ENCODE results near the gene QPCT. TPM values are rescaled to one million over a fixed set of nuclear protein-coding genes. Genes with fewer than 3 reads are reported as not detected.

Gene QPCT
- total and polyA plus RNA-seq, 2 experiments from 2014 or later = 13.2 TPM

DNA sequence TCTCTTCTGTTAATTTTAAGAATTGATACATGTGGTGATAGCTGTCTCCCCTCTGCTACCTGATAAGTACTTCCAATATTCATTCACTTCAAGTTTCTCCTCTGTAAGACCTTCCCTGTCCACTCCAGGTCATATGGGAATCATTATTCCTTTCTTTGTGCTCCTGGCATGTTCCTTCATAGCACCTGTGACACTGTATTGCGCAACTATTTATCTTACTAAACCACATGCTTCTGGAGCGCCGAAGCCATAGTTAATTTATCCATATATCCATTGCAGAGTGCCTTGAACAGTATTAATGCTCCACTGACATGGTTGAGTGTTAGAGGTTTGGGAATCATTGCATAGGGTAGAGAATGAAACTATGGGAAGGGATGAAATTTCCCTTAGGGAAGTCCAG, 11.9 kb upstream of the QPCT start:
- Histone ChIP-seq H3K79me2 (replicated peaks; ENCODE audit: insufficient read depth) (no peaks in the 10 kb centered on the region), H4K20me1 (replicated peaks; ENCODE audit: insufficient read depth) (no peaks in the 10 kb centered on the region), H3K4me2 (no peak overlapping the region), H3K4me3 (no peak overlapping the region), H3K4me1 (ENCODE audit: insufficient read depth) (no peaks in the 10 kb centered on the region), H3K36me3 (ENCODE audit: insufficient read depth) (no peaks in the 10 kb centered on the region), H2AFZ (no peak overlapping the region; the same call in 1 of the 2 replicates), H3K9me2 (ENCODE audit: insufficient read depth) (peaks cover 4% of the 10 kb centered on the region; the same call in 1 of the 2 replicates), H3F3A (replicated peaks; ENCODE audit: low read depth) (no peaks in the 10 kb centered on the region), H3K27me3 (ENCODE audit: insufficient read depth) (no peaks in the 10 kb centered on the region), H3K27ac (ENCODE audit: low read depth) (no peak overlapping the region)
- DNase-seq (ENCODE audit: low spot score) = no peak
- H3K9me3 Mint-ChIP-seq = no peaks in the 10 kb centered on the region
- H3K27ac Mint-ChIP-seq = no peak overlapping the region
- H3K4me1 Mint-ChIP-seq = peaks cover under 1% of the 10 kb centered on the region; the same call in 1 of the 3 replicates
- no peaks in the 10 kb centered on the region for H3K36me3 Mint-ChIP-seq (ENCODE audit: low read depth)
- ATAC-seq = no peak
- no peak overlapping the region for H3K4me3 Mint-ChIP-seq
- peaks cover 3% of the 10 kb centered on the region for H3K27me3 Mint-ChIP-seq (ENCODE audit: insufficient read depth, low read depth, poor library complexity)
- TF ChIP-seq ZNF114 (CRISPR knock-in tag; IDR thresholded peaks at IDR 0.05) (no peak), POLR2AphosphoS5 (IDR thresholded peaks at IDR 0.05; ENCODE audit: low read depth) (no peak), EZH2 (IDR thresholded peaks at IDR 0.05; ENCODE audit: low read depth, unreplicated experiment) (no peak), NANOG (IDR thresholded peaks at IDR 0.05; ENCODE audit: borderline replicate concordance) (no peak), STAT1 (IDR thresholded peaks at IDR 0.05; ENCODE audit: unreplicated experiment) (no peak), EZH2phosphoT487 (IDR thresholded peaks at IDR 0.05; ENCODE audit: unreplicated experiment) (no peak)
- TF ChIP-seq, protein P1, sequence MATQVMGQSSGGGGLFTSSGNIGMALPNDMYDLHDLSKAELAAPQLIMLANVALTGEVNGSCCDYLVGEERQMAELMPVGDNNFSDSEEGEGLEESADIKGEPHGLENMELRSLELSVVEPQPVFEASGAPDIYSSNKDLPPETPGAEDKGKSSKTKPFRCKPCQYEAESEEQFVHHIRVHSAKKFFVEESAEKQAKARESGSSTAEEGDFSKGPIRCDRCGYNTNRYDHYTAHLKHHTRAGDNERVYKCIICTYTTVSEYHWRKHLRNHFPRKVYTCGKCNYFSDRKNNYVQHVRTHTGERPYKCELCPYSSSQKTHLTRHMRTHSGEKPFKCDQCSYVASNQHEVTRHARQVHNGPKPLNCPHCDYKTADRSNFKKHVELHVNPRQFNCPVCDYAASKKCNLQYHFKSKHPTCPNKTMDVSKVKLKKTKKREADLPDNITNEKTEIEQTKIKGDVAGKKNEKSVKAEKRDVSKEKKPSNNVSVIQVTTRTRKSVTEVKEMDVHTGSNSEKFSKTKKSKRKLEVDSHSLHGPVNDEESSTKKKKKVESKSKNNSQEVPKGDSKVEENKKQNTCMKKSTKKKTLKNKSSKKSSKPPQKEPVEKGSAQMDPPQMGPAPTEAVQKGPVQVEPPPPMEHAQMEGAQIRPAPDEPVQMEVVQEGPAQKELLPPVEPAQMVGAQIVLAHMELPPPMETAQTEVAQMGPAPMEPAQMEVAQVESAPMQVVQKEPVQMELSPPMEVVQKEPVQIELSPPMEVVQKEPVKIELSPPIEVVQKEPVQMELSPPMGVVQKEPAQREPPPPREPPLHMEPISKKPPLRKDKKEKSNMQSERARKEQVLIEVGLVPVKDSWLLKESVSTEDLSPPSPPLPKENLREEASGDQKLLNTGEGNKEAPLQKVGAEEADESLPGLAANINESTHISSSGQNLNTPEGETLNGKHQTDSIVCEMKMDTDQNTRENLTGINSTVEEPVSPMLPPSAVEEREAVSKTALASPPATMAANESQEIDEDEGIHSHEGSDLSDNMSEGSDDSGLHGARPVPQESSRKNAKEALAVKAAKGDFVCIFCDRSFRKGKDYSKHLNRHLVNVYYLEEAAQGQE (IDR thresholded peaks at IDR 0.05; ENCODE audit: unreplicated experiment) = no peak
- TF ChIP-seq, protein P2, sequence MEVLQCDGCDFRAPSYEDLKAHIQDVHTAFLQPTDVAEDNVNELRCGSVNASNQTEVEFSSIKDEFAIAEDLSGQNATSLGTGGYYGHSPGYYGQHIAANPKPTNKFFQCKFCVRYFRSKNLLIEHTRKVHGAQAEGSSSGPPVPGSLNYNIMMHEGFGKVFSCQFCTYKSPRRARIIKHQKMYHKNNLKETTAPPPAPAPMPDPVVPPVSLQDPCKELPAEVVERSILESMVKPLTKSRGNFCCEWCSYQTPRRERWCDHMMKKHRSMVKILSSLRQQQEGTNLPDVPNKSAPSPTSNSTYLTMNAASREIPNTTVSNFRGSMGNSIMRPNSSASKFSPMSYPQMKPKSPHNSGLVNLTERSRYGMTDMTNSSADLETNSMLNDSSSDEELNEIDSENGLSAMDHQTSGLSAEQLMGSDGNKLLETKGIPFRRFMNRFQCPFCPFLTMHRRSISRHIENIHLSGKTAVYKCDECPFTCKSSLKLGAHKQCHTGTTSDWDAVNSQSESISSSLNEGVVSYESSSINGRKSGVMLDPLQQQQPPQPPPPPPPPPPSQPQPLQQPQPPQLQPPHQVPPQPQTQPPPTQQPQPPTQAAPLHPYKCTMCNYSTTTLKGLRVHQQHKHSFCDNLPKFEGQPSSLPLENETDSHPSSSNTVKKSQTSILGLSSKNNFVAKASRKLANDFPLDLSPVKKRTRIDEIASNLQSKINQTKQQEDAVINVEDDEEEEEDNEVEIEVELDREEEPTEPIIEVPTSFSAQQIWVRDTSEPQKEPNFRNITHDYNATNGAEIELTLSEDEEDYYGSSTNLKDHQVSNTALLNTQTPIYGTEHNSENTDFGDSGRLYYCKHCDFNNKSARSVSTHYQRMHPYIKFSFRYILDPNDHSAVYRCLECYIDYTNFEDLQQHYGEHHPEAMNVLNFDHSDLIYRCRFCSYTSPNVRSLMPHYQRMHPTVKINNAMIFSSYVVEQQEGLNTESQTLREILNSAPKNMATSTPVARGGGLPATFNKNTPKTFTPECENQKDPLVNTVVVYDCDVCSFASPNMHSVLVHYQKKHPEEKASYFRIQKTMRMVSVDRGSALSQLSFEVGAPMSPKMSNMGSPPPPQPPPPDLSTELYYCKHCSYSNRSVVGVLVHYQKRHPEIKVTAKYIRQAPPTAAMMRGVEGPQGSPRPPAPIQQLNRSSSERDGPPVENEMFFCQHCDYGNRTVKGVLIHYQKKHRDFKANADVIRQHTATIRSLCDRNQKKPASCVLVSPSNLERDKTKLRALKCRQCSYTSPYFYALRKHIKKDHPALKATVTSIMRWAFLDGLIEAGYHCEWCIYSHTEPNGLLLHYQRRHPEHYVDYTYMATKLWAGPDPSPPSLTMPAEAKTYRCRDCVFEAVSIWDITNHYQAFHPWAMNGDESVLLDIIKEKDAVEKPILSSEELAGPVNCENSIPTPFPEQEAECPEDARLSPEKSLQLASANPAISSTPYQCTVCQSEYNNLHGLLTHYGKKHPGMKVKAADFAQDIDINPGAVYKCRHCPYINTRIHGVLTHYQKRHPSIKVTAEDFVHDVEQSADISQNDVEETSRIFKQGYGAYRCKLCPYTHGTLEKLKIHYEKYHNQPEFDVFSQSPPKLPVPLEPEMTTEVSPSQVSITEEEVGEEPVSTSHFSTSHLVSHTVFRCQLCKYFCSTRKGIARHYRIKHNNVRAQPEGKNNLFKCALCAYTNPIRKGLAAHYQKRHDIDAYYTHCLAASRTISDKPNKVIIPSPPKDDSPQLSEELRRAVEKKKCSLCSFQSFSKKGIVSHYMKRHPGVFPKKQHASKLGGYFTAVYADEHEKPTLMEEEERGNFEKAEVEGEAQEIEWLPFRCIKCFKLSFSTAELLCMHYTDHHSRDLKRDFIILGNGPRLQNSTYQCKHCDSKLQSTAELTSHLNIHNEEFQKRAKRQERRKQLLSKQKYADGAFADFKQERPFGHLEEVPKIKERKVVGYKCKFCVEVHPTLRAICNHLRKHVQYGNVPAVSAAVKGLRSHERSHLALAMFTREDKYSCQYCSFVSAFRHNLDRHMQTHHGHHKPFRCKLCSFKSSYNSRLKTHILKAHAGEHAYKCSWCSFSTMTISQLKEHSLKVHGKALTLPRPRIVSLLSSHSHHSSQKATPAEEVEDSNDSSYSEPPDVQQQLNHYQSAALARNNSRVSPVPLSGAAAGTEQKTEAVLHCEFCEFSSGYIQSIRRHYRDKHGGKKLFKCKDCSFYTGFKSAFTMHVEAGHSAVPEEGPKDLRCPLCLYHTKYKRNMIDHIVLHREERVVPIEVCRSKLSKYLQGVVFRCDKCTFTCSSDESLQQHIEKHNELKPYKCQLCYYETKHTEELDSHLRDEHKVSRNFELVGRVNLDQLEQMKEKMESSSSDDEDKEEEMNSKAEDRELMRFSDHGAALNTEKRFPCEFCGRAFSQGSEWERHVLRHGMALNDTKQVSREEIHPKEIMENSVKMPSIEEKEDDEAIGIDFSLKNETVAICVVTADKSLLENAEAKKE (CRISPR knock-in tag; IDR thresholded peaks at IDR 0.05) = no peak

Measured in GM23338 (cell line).